CD4-positive, alpha-beta T cell treated with Interleukin-6 for 4 hours (primary cell): ENCODE measurements around the gene RNF114.
"Not testable (repeated sequence)": the region's sequence is repeated elsewhere in the genome, so short reads cannot be mapped to it uniquely, and the experiment has no call there.

Source experiments
- DNase-seq: peaks from one replicate; pipeline ENCODE4 v3.0.0-alpha.2; 2020; ENCODE audit warnings: mixed read lengths

The RNF114 gene, protein sequence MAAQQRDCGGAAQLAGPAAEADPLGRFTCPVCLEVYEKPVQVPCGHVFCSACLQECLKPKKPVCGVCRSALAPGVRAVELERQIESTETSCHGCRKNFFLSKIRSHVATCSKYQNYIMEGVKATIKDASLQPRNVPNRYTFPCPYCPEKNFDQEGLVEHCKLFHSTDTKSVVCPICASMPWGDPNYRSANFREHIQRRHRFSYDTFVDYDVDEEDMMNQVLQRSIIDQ

GRCh38 chr20:49936153-49937026 lies at the start of gene RNF114:
Gene RNF114 (plus strand): TSS chr20:49936397. CDS start chr20:49936413, 16 bp downstream.
- peak; percentile 94 for DNase-seq

DNA sequence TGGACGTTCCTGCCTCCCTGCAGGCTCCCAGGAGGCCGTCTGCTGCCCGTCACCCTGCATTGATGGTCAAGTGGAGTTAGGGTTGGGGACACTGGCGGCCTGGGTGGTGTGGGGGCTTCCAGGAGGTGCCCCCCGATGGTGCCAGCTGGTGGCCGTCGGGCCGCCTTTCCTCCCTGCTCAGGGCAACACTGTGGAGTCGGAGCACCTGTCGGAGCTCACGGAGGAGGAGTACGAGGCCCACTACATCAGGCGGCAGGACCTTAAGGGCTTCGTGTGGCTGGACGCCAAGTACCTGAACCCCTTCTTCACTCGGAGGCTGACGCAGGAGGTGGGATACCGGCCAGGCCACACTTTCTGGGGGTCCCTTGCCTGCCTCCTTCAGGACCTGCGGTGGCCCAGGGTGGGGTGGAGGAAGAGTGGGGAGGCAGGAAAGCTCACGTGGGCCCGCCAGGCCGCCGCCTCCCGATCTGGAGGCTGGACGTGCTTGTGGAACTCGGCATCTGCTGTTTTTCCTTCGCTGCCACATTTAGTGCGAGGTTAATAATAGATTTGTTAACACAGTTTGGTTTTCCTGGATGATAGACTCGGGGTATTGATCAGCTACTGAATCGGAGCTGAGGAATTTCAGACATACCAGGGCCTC lies 49.5 kb upstream of the RNF114 start:
- no peak for DNase-seq

GRCh38 chr20:49887251-49888211 lies 48.7 kb upstream of the RNF114 start:
- no peak for DNase-seq

GRCh38 chr20:49888212-49889000 lies 47.8 kb upstream of the RNF114 start:
- DNase-seq: peak; percentile 56

- DNase-seq: no peak
Observed at GRCh38 chr20:49889001-49889934, 46.9 kb upstream of the RNF114 start.

DNA sequence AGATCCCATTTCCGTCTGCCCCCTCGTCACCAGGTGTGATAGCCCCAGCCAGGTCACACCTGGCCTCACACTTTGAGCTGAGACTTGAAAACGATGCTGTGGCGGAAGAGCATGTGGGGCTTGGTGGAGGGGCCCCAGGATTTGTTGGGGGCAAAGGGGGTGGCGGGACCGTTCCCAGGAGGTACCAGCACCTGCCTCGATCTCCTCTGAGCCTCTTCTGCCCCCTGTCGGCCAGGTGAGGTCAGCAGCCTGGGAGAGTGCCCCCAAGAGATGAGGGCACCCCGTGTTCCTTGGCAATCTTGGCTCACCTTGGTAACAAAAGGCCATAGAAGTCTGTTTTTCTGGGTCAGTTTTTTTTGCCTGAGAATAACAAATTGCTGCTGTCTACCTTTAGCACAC lies 46.3 kb upstream of the RNF114 start:
- DNase-seq: no peak

DNA sequence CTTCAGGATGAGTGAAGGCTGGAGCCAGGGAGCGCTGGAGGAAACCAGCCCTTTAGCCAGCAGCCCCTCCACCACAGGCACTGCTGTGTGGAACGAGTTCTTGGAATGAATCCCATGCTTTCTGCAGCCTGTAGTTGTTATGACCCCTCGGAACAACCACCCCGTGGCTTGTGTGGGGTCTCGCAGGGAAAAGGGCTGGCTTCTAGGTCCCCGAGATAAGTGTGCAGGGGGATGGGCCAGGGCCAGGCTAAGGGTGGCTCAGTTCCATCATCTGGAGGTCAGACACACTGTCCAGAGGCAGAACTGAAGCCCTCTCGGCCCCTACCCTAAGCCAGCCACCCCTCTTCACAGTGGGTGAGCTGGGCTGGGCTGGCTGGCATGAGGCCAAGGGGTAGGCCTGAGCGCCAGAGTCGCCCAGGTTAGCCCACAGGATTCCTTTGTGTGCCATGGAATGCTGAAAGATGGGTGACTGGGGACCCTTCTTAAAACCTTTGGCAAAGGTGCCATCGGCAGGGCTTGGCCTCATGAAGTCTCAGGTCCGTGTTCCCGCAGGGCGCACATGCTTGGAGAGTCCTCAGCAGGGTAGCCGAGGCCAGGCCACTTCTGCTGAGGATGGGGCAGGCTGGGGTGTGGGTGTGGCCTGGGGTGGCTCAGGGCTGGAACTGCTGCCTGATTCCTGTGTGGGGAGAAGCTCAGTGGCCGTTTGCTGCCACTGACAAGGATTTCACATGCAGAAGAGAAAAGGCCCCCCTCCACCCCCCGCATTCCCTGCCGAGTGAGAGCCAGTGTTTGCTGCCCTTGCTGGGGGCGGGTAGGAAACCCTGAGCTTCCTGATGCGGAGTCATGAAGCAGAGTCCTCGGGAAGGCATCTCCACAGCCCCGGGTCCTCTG lies 45.5 kb upstream of the RNF114 start:
- no peak for DNase-seq

- DNase-seq: no peak
Observed at GRCh38 chr20:49891476-49892110, 44.6 kb upstream of the RNF114 start.

GRCh38 chr20:49892260-49892659 lies 43.9 kb upstream of the RNF114 start:
- DNase-seq: no peak

- no peak for DNase-seq
Observed at GRCh38 chr20:49892817-49893216, 43.4 kb upstream of the RNF114 start.

GRCh38 chr20:49893242-49894072 lies 42.7 kb upstream of the RNF114 start:
- no peak for DNase-seq

DNA sequence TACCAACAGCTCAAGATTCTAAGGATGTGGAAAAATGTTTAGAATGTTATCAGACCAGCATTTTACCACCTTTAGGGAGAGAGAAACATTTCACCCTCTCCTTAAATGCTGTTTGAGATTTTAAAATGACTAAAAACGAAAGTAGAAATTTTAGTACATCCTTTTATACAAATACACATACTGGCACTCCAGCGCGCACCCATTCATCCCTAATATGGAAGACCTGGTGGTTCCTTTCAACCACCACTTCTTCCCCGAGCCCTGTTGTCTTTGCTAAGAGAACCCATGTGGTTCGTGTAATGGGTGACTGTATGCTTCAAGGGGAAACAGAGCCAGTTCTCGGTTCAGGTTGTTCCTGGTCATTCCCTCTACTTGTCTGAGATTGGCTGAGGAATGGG lies 42.1 kb upstream of the RNF114 start:
- no peak for DNase-seq

DNA sequence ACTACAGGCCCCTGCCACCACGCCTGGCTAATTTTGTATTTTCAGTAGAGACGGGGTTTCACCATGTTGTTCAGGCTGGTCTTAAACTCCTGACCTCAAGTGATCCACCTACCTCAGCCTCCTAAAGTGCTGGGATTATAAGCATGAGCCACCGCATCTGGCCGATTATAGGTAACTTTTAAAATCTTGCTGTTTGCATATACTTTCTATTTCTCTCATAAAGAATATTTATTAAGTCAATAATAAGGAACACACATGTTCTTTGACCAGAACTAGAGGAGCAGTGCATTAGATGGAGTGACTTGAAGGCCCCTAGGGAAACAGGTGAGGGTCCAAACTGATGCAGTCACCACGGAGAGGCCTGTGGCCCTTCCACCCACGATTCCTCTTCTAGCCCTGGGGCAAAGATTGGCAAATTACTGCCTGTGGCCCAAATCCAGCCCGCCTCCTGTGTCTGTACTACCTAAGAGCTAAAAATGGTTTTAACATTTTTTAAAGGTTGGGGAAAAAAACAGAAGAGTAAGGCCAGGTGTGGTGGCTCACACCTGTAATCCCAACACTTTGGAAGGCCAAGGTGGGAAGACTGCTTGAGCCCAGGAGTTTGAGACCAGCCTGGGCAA lies 40.6 kb upstream of the RNF114 start:
- DNase-seq: not testable (repeated sequence)

- DNase-seq: no peak
Observed at GRCh38 chr20:49896204-49896603, 40.0 kb upstream of the RNF114 start.

DNA sequence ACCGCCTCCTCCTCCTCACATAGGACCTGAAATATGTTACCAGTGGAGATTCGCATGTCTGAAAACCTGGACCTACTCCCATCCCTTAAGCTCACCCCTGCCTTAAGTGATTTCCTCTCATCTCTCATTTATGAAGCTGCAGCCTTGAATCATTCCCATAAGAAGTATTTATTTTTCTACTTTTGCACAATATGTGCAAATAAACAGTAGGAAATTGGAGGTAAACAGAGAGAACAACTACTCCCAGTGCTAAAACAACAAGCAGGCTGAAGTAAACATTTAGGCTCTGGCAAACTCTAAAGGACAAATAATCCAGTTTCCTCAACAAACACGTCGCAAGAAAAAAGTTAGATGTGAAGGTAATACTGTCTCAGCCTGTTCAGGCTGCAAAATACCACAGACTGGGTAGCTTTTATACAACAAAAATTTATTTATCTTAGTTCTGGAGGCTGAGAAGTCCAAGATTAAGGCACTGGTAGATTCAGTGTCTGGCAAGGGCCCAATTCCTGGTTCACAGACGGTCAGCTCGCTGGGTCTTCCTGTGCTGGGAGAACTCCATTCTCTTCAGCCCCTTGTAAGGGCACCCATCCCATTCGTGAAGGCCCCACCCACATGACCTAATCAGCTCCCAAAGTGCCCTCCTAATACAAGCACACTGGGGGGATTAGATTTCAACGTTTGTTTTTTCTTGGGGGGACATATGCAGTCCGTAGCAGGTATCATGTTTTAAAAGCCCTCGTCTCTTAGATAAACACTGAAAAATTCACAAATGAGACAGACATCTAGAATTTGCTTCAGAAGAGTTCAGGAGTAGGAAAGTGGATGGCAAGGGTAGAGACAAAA lies 36.4 kb upstream of the RNF114 start:
- no peak for DNase-seq

DNA sequence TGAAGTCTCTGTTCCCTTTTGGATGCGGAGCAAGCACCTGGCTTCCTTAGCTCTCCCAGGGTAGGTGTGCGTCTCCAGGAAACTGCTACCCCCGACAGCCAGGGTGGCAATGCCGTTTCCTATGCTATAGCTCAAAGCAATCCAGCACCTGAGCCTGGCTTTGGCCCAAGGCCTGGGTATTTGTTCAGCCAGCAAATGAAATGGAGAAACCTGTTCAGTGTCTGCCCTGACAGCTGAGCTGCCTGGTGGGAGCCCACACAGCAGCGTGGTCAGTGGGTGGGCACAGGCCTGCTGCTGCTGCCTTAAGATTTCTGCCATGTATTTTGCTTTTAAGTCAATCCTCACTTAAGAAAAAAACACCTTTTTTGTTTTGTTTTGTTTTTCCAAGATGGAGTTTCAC lies 34.6 kb upstream of the RNF114 start:
- no peak for DNase-seq
